GM19238 (cell line): ENCODE results near the gene ARHGAP33.
"Not testable (repeated sequence)": the region's sequence is repeated elsewhere in the genome, so short reads cannot be mapped to it uniquely, and the experiment has no call there.

ENCODE experiments used
- DNase-seq: peaks from one replicate; pipeline ENCODE4 v3.0.0; 2011; ENCODE audit warnings: low spot score; ENCODE audit not compliant: insufficient read length

The ARHGAP33 gene

GRCh38 chr19:35792888-35793287, 17.5 kb downstream of the ARHGAP33 start:
- no peak for DNase-seq

GRCh38 chr19:35793381-35794165, 18.2 kb downstream of the ARHGAP33 start:
- no peak for DNase-seq

GRCh38 chr19:35795564-35795963, 20.2 kb downstream of the ARHGAP33 start:
- DNase-seq = not testable (repeated sequence)

- DNase-seq = no peak
Measured at GRCh38 chr19:35796645-35797542, 21.5 kb downstream of the ARHGAP33 start.

- DNase-seq = no peak
Measured at GRCh38 chr19:35797663-35798062, 22.3 kb downstream of the ARHGAP33 start.

GRCh38 chr19:35801828-35802227, 26.5 kb downstream of the ARHGAP33 start:
- DNase-seq = no peak

GRCh38 chr19:35805526-35806102, 30.2 kb downstream of the ARHGAP33 start:
- DNase-seq = no peak

- DNase-seq = no peak
Measured at GRCh38 chr19:35806597-35806996, 31.2 kb downstream of the ARHGAP33 start.

GRCh38 chr19:35807633-35808032, 32.3 kb downstream of the ARHGAP33 start:
- DNase-seq = no peak

- DNase-seq = no peak
Measured at GRCh38 chr19:35811317-35812219, 36.2 kb downstream of the ARHGAP33 start.

GRCh38 chr19:35812220-35813042, 37.1 kb downstream of the ARHGAP33 start, which contains the start of gene PRODH2:
Gene PRODH2 (minus strand): TSS chr19:35812845. CDS start chr19:35812805, 40 bp downstream.
- no peak for DNase-seq

- DNase-seq = no peak
Measured at GRCh38 chr19:35813043-35813890, 37.9 kb downstream of the ARHGAP33 start.

GRCh38 chr19:35816262-35816661, 40.9 kb downstream of the ARHGAP33 start:
- no peak for DNase-seq

GRCh38 chr19:35816846-35817245, 41.5 kb downstream of the ARHGAP33 start:
- DNase-seq = no peak

- DNase-seq = no peak
Measured at GRCh38 chr19:35818445-35818844, 43.1 kb downstream of the ARHGAP33 start.

- DNase-seq = no peak
Measured at GRCh38 chr19:35822579-35822978, 47.2 kb downstream of the ARHGAP33 start.

- DNase-seq = no peak
Measured at GRCh38 chr19:35824150-35824549, 48.8 kb downstream of the ARHGAP33 start.

- no peak for DNase-seq
Measured at GRCh38 chr19:35828692-35829301, 53.4 kb downstream of the ARHGAP33 start.

GRCh38 chr19:35830986-35831385, 55.6 kb downstream of the ARHGAP33 start:
- DNase-seq = no peak
